H1 (cell line): ENCODE data around the gene C3AR1. TPM values are rescaled to one million over a fixed set of nuclear protein-coding genes. Genes with fewer than 3 reads are reported as not detected.

ENCODE experiments used
- CTCF ChIA-PET: fragments of 300-600 bp; sonication (Branson Sonifier 250); formaldehyde crosslinking; loops from one replicate; lab custom pipeline; 2021; ENCODE audit not compliant: partially characterized antibody; lab: Charles Lee
- POLR2A ChIA-PET: fragments of 300-600 bp; sonication (Branson Sonifier 250); formaldehyde crosslinking; loops from one replicate; lab custom pipeline; 2021; ENCODE audit warnings: inconsistent platforms; ENCODE audit not compliant: partially characterized antibody; lab: Charles Lee
- DNase-seq, 2 experiments: peaks; one replicate each; pipeline versions ENCODE4 v3.0.0 to v3.0.0-alpha.2; 2010 to 2022; ENCODE audit warnings: low spot score in 2 of 2, low read depth in 1 of 2, mixed read lengths in 1 of 2
- FAIRE-seq: peaks from 2 replicates; lab custom pipeline; 2011; peaks lifted over from hg19 to GRCh38; lab: Jason Lieb, UNC
- H2AFZ ChIP-seq: 2 replicates; pipeline ENCODE4 v1.8.1; 2012; ENCODE audit warnings: low read length, inconsistent platforms
- H2AK5ac ChIP-seq: 2 replicates; pipeline ENCODE4 v1.6.1; 2013; ENCODE audit warnings: low read depth, low read length
- H2BK120ac ChIP-seq: replicated peaks from 2 replicates; pipeline ENCODE3; 2013; ENCODE audit warnings: low read depth, low read length, inconsistent platforms
- H2BK12ac ChIP-seq: 2 replicates; pipeline ENCODE4 v1.6.1; 2013; ENCODE audit warnings: low read depth, low read length
- H2BK15ac ChIP-seq: 2 replicates; pipeline ENCODE4 v1.6.1; 2013; ENCODE audit warnings: low read length
- H2BK20ac ChIP-seq: 2 replicates; pipeline ENCODE4 v1.6.1; 2013; ENCODE audit warnings: low read length
- H2BK5ac ChIP-seq: 2 replicates; pipeline ENCODE4 v1.6.1; 2013; ENCODE audit warnings: low read depth, low read length
- H3K14ac ChIP-seq: 2 replicates; pipeline ENCODE4 v1.6.1; 2013; ENCODE audit warnings: inconsistent platforms; ENCODE audit not compliant: insufficient read length
- H3K18ac ChIP-seq: 2 replicates; pipeline ENCODE4 v1.6.1; 2013; ENCODE audit warnings: low read length; ENCODE audit errors: extremely low read depth
- H3K23ac ChIP-seq: 2 replicates; pipeline ENCODE4 v1.6.1; 2013; ENCODE audit warnings: inconsistent platforms; ENCODE audit not compliant: insufficient read length
- H3K23me2 ChIP-seq: 2 replicates; pipeline ENCODE4 v1.6.1; 2013; ENCODE audit warnings: low read depth, low read length
- H3K27ac ChIP-seq: 2 replicates; pipeline ENCODE4 v1.6.1; 2011; ENCODE audit warnings: low read depth, low read length, inconsistent platforms
- H3K27me3 ChIP-seq, 4 experiments: replicated peaks in 1 of 4; 1 replicate in 1 of 4; 2 replicates in 3 of 4; pipeline versions ENCODE4 v1.6.1 to v1.8.1; 2011 to 2013; ENCODE audit warnings: low read length in 3 of 4, mild to moderate bottlenecking in 3 of 4, inconsistent platforms in 2 of 4, mixed read lengths in 2 of 4, moderate library complexity in 1 of 4; ENCODE audit not compliant: control insufficient read depth in 3 of 4, insufficient read depth in 3 of 4; ENCODE audit errors: extremely low read depth in 1 of 4
- H3K36me3 ChIP-seq, 4 experiments: 2 replicates each; pipeline versions ENCODE4 v1.6.1 to v1.8.1; 2011 to 2013; ENCODE audit warnings: mild to moderate bottlenecking in 4 of 4, low read length in 3 of 4, moderate library complexity in 2 of 4, control low read depth in 1 of 4, inconsistent platforms in 1 of 4; ENCODE audit not compliant: insufficient read depth in 4 of 4, control insufficient read depth in 2 of 4
- H3K4ac ChIP-seq: replicated peaks from 2 replicates; pipeline ENCODE3; 2013; ENCODE audit warnings: low read length, low read depth, mixed read lengths, inconsistent platforms; ENCODE audit not compliant: insufficient read length
- H3K4me1 ChIP-seq, 4 experiments: replicated peaks in 1 of 4; 1 replicate in 1 of 4; 2 replicates in 3 of 4; pipeline versions ENCODE4 v1.6.1 to v1.8.1; 2011 to 2013; ENCODE audit warnings: low read length in 3 of 4, inconsistent platforms in 2 of 4, mixed read lengths in 1 of 4; ENCODE audit not compliant: insufficient read depth in 4 of 4, control insufficient read depth in 3 of 4
- H3K4me2 ChIP-seq, 2 experiments: 2 replicates each; pipeline versions ENCODE4 v1.6.1 to v1.8.1; 2011 to 2013; ENCODE audit warnings: low read depth in 2 of 2, low read length in 2 of 2, control low read depth in 1 of 2, inconsistent platforms in 1 of 2, mild to moderate bottlenecking in 1 of 2; ENCODE audit not compliant: insufficient read depth in 1 of 2
- H3K4me3 ChIP-seq, 4 experiments: fragments of 200-600, 300-600 bp in 1 of 4; sonication (generic), shearing (Covaris generic), sonication (Bioruptor Twin) in 1 of 4; 2 replicates each; pipeline versions ENCODE4 v1.5.1 to v1.8.1; 2011 to 2016; ENCODE audit warnings: low read length in 4 of 4, low read depth in 3 of 4, control low read depth in 2 of 4, inconsistent platforms in 2 of 4, mild to moderate bottlenecking in 2 of 4, mixed read lengths in 1 of 4, moderate library complexity in 1 of 4; ENCODE audit not compliant: insufficient read depth in 2 of 4; ENCODE audit errors: extremely low read depth in 1 of 4
- H3K56ac ChIP-seq: replicated peaks from 2 replicates; pipeline ENCODE3; 2013; ENCODE audit warnings: low read depth, mild to moderate bottlenecking, mixed read lengths, low read length, inconsistent platforms; ENCODE audit not compliant: insufficient read length
- H3K79me1 ChIP-seq: 2 replicates; pipeline ENCODE4 v1.6.1; 2013; ENCODE audit warnings: low read depth, low read length, control low read depth
- H3K79me2 ChIP-seq, 2 experiments: 2 replicates each; pipeline versions ENCODE4 v1.6.1 to v1.8.1; 2012 to 2013; ENCODE audit warnings: low read length in 2 of 2, mild to moderate bottlenecking in 2 of 2, inconsistent platforms in 1 of 2; ENCODE audit not compliant: insufficient read depth in 2 of 2, control insufficient read depth in 1 of 2
- H3K9ac ChIP-seq, 4 experiments: replicated peaks in 1 of 4; 1 replicate in 1 of 4; 2 replicates in 3 of 4; pipeline versions ENCODE4 v1.6.1 to v1.8.1; 2011 to 2013; ENCODE audit warnings: low read depth in 3 of 4, low read length in 3 of 4, control low read depth in 2 of 4, mild to moderate bottlenecking in 2 of 4, moderate library complexity in 2 of 4, inconsistent platforms in 1 of 4; ENCODE audit errors: extremely low read depth in 1 of 4
- H3K9me3 ChIP-seq, 2 experiments: 2 replicates each; pipeline versions ENCODE4 v1.6.1 to v1.8.1; 2012 to 2013; ENCODE audit warnings: mild to moderate bottlenecking in 2 of 2, moderate library complexity in 2 of 2, control low read depth in 1 of 2, inconsistent platforms in 1 of 2, low read depth in 1 of 2, low read length in 1 of 2, mixed read lengths in 1 of 2; ENCODE audit not compliant: insufficient read depth in 2 of 2
- H4K20me1 ChIP-seq, 2 experiments: replicated peaks in 1 of 2; 2 replicates each; pipeline versions ENCODE3 to v1.8.1; 2011 to 2013; ENCODE audit warnings: inconsistent platforms in 2 of 2, low read length in 2 of 2, mild to moderate bottlenecking in 1 of 2; ENCODE audit not compliant: insufficient read depth in 2 of 2, control insufficient read depth in 1 of 2
- H4K5ac ChIP-seq: 2 replicates; pipeline ENCODE4 v1.6.1; 2013; ENCODE audit warnings: low read length, low read depth, mixed read lengths, inconsistent platforms; ENCODE audit not compliant: insufficient read length
- H4K8ac ChIP-seq: 2 replicates; pipeline ENCODE4 v1.8.0; 2013; ENCODE audit warnings: mild to moderate bottlenecking, moderate library complexity, low read length, inconsistent platforms; ENCODE audit not compliant: insufficient read depth; ENCODE audit errors: extremely low read depth
- H4K91ac ChIP-seq: replicated peaks from 2 replicates; pipeline ENCODE3; 2013; ENCODE audit warnings: low read length, mixed read lengths, inconsistent platforms; ENCODE audit not compliant: insufficient read length
- POLR2AphosphoS5 ChIP-seq: IDR thresholded peaks from 2 replicates; pipeline ENCODE4 v1.6.1; 2011; ENCODE audit warnings: low read depth, low read length
- SIRT6 ChIP-seq: IDR thresholded peaks from one replicate; pipeline ENCODE4 v1.7.1; 2012; ENCODE audit warnings: low read length, inconsistent platforms
- TAF7 ChIP-seq: optimal IDR thresholded peaks from 2 replicates; pipeline ENCODE3; 2011; ENCODE audit warnings: low read depth, mild to moderate bottlenecking, inconsistent platforms, low read length, moderate library complexity, borderline replicate concordance
- WGBS, 2 experiments: shearing (Covaris generic) in 1 of 2; methylation state at CpG; one replicate each; pipeline versions ENCODE4 v1.1.6 to v1.1.7; 2013 to 2015; ENCODE audit warnings: low lambda C conversion rate in 2 of 2, mixed read lengths in 2 of 2, inconsistent platforms in 1 of 2, low coverage in 1 of 2, missing lambda C conversion rate in 1 of 2; ENCODE audit not compliant: insufficient replicate concordance in 2 of 2, insufficient coverage in 1 of 2, insufficient read length in 1 of 2; ENCODE audit errors: extremely low coverage in 1 of 2, missing lambda C conversion rate in 1 of 2; 5-methylcytosine and 5-hydroxymethylcytosine counted together
- polyA plus RNA-seq, 7 experiments: library from polyadenylated mRNA; depleted of rRNA in 3 of 7; stranded (reverse) in 5 of 7; unstranded in 2 of 7; fragments of >200 nt in 5 of 7; fragments of 200-250 nt in 2 of 7; gene quantifications; 1 replicate in 5 of 7; 2 replicates in 1 of 7; 4 replicates in 1 of 7; pipeline versions ENCODE4 v1.2.1 to v1.2.3, GENCODE V29; 2011 to 2013; ENCODE audit warnings: missing spikeins in 2 of 7, mixed read lengths in 2 of 7
- total RNA-seq: library from RNA; stranded (reverse); fragmentation: NEBNext Ultra II Directional; extraction: Animal tissue kit (Norgen Biotek cat#: 25700); gene quantifications from 2 replicates; pipeline ENCODE4 v1.2.1, GENCODE V29; 2021

The C3AR1 gene
- total and polyA plus RNA-seq, 2 of the 8 experiments (the other 6 are each of a cell fraction or from before 2014, with no cell fraction given): not detected

DNA sequence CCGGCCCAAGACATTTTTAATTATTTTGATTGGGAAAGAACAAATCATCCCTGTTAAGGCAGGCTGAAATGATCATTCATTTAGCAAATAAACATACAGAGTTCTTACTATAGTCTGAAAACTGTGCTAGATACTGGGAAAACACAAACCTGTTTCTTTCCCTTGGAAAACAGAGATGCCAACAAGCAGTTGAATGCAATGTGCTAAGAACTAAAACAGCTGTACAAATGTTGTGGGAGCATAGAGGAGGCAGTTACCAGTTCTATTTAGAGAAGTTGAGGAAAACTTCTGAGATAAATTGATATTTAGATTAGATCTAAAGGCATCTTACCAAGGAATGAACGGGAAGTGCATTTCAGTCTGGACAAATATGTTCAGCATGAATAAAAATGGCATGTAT lies 12.8 kb upstream of the C3AR1 start:
- Histone ChIP-seq H3K23me2 (no peaks in the 10 kb centered on the region; the same call in 1 of the 2 replicates), H4K20me1 (no peaks in the 10 kb centered on the region), H4K5ac (no peak overlapping the region), H3K36me3 (no peaks in the 10 kb centered on the region), H2BK15ac (no peak overlapping the region), H2BK5ac (no peak overlapping the region), H2AFZ (no peak overlapping the region), H3K18ac (no peak overlapping the region), H4K91ac (no peak overlapping the region), H3K27ac (no peak overlapping the region), H2BK20ac (no peak overlapping the region), H3K9ac (no peak overlapping the region), H3K4ac (no peak overlapping the region), H3K14ac (no peak overlapping the region), H4K8ac (no peak overlapping the region), H2BK120ac (no peak overlapping the region), H3K4me2 (no peak overlapping the region), H3K23ac (no peak overlapping the region), H3K79me1 (peaks cover 6% of the 10 kb centered on the region), H2BK12ac (no peak overlapping the region), H3K9me3 (no peaks in the 10 kb centered on the region), H2AK5ac (no peak overlapping the region), H3K27me3 (no peaks in the 10 kb centered on the region), H3K4me1 (0 out of 7 replicates have a peak, but pooled peaks cover 0 to 3% (median 0%) of the 10 kb centered on the region in 4 experiments), H3K56ac (no peak overlapping the region), H3K4me3 (no peak overlapping the region), H3K79me2 (peaks cover 0 to 15% of the 10 kb centered on the region in 2 experiments; a peak in 2 of 4 replicates)
- FAIRE-seq (no peak), DNase-seq (no peak)
- ChIA-PET CTCF (interaction anchor here (0.9 to 11.1 kb wide), 19 partner anchors 9 to 441 kb away, joined by 3 to 146 read pairs (median 5); partner anchors contain the start of gene C3AR1), POLR2A (interaction anchor here (1.3 to 1.6 kb wide), 2 partner anchors 34 to 36 kb away, joined by 3 to 4 read pairs; no protein-coding TSS in a partner anchor)
- WGBS, 2 experiments: 89% methylated on average over 2 of the region's 2 CpGs; no CpG with 5 or more reads in 1 of the 2 experiments
- TF ChIP-seq TAF7: no peak
- TF ChIP-seq SIRT6: no peak
- TF ChIP-seq POLR2AphosphoS5: no peak
